GM23248 (cell line): ENCODE measurements around the gene PCDHA9.
"Not testable (repeated sequence)": the region's sequence is repeated elsewhere in the genome, so short reads cannot be mapped to it uniquely, and the experiment has no call there.

Source experiments
- EZH2 ChIP-seq: fragments of 200-600 bp; sonication (generic); IDR thresholded peaks from 2 replicates; pipeline ENCODE4 v1.6.1; 2018; ENCODE audit warnings: antibody characterized with exemption, mild to moderate bottlenecking; ENCODE audit not compliant: insufficient read depth, poor library complexity, severe bottlenecking
- EZH2phosphoT487 ChIP-seq: fragments of 200-600 bp; sonication (generic); IDR thresholded peaks from 2 replicates; pipeline ENCODE4 v1.6.1; 2018; ENCODE audit warnings: antibody characterized with exemption, moderate library complexity, mild to moderate bottlenecking, low read depth; ENCODE audit not compliant: insufficient read depth

- TF ChIP-seq EZH2, EZH2phosphoT487: not testable (repeated sequence)
Observed at GRCh38 chr5:140849831-140850634, 1.9 kb downstream of the PCDHA9 start.
